ENCODE measurements around the gene MED26.

Gene MED26

GRCh38 chr19:16611121-16611520 is 16.9 kb downstream of the MED26 start:
- no peak for DNase-seq

- DNase-seq: no peak
Observed at GRCh38 chr19:16609511-16610200, 18.3 kb downstream of the MED26 start.

DNA sequence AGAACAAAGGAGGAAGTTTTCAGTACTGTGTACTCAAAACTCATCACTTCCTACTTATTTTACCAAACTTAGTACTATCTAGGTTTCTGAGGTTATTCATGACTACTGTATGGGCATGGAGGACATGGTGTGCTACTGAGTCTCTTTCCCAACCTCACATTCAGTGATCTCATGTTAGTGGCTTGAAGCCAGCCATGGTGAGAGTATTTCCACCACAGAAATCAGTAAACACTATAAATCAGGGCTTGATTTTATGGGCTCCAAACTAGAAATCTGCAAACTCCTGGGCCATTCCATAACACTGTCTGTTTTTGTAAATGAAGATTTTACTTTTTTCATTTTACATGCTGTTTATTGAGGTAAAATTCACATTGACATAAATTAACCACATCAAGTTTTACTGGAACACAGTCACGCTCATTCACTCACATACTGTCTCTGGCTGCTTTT is 19.7 kb downstream of the MED26 start:
- DNase-seq: peak; percentile 95

DNA sequence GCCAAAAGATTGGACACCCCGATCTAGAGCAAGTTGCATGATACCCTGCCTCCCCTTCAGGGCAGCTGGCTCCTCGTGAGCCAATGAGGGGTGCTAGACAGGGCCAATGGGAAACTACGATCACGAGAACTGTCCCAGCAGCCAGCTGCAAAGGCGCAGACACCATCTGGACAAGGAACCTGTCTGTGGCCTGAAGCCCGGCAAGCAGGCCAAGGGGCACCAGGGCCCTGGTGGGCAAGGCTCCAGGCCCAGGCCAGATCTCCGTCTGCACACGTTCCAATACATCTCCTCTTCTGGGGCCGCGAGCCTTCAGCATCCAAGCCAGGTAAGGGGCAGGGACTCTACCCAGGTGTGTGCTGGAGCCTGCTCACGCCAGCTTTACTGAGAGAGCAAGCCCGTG is 20.2 kb downstream of the MED26 start:
- no peak for DNase-seq

GRCh38 chr19:16605553-16605994 is 22.4 kb downstream of the MED26 start:
- DNase-seq: no peak

- no peak for DNase-seq
Observed at GRCh38 chr19:16605115-16605514, 22.9 kb downstream of the MED26 start.

GRCh38 chr19:16604615-16605014 is 23.4 kb downstream of the MED26 start:
- peak; percentile 20 for DNase-seq

GRCh38 chr19:16603090-16603489 is 24.9 kb downstream of the MED26 start:
- no peak for DNase-seq

DNA sequence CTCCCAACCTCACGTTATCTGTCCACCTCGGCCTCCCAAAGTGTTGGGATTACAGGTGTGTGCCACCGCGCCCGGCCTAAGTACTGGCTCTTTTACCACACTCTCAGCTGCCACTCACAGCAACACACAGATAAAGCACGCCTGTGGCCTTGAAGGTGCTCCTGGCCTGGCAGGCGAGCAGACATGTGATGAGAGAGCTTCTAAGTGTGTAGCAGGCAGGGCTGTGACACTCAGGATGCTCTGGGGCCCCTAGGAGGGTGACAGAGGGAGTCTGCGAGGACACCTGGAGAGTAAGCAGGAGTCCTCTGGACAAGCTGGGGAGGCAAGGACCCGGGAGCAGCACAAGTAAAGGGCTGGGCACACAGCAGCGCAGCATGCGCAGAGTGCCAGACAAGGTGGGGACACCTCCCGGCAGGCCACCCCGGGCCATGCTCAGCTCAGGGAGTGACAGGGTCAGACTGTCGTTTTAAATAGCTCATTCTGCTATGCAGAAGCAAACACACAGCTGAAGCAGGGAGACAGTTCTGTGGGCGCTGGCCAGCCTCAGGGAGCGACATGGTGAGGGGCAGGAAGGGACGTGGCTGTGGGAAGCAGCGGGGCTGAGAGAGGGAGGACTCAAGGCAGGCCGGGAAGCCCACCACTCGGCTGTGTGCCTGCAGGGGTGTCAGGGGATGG is 26.5 kb downstream of the MED26 start:
- no peak for DNase-seq

- DNase-seq: no peak
Observed at GRCh38 chr19:16600824-16601223, 27.2 kb downstream of the MED26 start.

- DNase-seq: no peak
Observed at GRCh38 chr19:16599655-16600346, 28.2 kb downstream of the MED26 start.

DNA sequence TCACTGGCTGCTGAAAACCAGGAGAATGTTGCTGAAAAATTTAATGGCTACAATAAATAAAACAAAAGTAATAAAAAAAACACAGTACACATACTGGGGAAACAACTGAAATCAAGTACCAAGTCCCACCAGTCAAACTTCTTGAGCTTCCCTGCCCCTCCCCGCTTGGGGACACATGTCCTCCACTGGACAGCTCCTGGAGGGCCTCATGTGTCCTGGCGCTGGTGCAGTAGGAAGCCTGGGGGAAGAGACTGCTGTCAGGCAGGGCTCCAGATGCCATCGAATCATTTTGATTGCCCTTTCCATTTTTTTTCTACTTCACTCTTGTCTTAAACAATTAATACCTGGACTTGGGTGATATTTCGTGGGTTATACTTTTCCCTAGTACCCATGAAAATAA is 29.2 kb downstream of the MED26 start:
- no peak for DNase-seq

- DNase-seq: no peak
Observed at GRCh38 chr19:16596399-16596798, 31.6 kb downstream of the MED26 start.

DNA sequence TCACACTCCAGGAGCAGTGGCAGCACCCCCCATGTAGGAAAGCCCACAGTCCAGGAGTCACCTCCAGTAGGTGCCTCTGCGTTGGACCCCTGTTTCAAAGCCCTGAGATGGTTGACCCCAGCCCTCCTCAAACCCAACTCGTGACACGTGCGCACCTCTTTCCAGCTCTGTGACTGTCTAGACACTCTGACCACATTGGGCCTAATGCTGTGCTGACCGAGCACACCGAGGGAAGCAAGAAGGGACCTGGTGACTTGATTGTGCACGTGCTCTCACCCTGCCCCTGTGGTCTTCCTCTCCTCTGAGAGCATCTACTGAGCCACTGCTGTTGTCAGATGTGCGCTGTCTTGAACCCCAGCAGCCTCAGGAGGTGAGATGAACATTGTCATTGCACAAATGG is 32.9 kb downstream of the MED26 start:
- DNase-seq: no peak

- DNase-seq: no peak
Observed at GRCh38 chr19:16594681-16595091, 33.3 kb downstream of the MED26 start.

GRCh38 chr19:16594131-16594586 is 33.8 kb downstream of the MED26 start:
- peak; percentile 63 for DNase-seq

DNA sequence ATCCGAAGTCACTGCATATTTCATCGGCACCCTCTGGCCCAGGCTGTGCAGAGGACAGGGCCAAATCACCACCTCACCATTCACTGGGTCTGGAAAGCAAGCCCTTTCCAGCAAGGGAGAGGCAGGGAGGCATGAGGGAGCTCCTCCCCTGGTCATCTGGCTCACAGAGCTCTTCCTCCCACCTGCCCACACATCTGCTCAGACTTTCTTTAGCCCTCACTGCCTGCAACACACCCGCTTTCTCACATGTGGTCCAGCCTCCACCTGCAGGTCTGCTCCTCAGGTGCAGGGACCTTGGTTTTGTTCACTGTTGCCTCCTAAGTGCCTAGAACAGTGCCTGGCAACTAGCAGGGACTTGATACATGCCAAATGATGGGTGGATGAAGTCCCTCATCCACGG is 34.8 kb downstream of the MED26 start:
- no peak for DNase-seq

- no peak for DNase-seq
Observed at GRCh38 chr19:16591803-16592556, 36.0 kb downstream of the MED26 start.

DNA sequence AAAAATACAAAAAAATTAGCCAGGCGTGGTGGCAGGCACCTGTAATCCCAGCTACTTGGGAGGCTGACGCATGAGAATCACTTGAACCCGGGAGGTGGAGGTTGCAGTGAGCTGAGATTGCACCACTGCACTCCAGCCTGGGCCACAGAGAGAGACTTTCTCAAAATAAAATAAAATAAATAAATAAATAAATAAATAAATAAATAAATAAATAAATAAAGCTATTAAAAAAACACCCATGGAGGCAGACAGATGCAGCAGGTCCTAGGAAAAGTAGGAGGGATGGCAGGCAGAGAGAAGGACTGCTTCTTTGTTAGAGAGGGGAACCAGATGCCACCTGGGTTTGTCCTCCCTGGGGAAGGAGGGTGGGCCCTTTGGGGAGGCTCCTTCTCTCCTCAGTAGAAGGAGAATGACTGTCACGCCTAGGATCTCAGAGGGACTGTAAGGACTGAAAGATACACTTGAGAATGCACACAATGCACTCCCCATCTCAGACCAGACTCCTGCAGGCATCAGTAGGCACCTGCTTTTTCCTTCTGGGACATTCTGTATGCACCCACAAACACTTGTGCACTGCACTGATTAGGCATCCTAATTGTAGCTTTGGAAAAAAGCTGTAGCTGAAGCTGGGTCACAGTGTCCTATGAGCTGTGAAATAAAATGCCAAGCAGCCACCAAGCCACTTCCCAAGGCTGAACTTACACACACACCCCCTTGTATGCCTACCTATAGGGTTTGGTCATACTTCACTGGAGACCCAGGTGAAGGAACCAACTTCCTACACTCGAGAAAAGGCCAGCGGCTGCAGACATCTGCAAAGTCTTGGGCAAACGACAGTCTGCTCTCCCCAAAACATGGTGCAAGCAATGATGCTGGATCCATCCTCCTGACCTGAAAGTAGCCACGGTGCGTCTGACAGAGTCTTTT is 36.9 kb downstream of the MED26 start:
- no peak for DNase-seq

- no peak for DNase-seq
Observed at GRCh38 chr19:16589917-16590316, 38.1 kb downstream of the MED26 start.

DNA sequence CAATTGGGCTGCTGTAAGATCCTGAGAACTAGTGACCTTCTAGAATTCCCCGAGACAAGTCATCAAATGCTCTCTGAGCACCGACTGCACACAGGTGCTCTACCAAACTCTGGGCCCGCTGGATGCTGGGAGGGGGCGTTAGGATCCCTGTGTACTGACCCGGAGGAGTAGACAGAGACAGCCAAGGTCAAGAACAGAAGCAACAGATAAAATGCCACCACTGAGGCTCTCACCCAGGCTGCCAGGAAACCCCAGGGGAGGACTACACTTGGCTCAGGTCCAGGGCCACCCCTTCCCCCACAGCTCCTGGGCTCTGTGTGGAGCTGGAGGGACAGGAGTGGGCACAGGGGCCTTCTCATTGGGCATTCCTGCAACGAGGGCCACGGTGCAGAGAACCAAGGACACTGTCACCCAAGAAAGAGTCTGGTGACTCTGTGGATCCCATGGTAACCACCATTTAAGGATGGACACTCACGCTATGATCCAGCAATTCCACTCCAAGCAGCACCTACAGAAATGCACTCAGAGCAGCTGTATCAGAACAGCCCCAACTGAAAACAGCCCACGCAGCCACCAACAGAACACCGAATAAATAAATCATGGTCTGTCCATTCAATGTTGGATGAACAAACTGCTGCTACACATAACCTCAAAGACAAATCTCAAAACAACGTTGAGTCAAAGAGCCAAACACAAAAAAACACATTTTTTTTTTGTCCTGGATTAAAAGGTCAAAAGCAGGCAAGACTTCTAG is 39.0 kb downstream of the MED26 start:
- DNase-seq: no peak

All from MV-4-11 (cell line).